ENCODE results near the gene TMEM92.
"Not testable (repeated sequence)": the region's sequence is repeated elsewhere in the genome, so short reads cannot be mapped to it uniquely, and the experiment has no call there.

The TMEM92 gene

DNA sequence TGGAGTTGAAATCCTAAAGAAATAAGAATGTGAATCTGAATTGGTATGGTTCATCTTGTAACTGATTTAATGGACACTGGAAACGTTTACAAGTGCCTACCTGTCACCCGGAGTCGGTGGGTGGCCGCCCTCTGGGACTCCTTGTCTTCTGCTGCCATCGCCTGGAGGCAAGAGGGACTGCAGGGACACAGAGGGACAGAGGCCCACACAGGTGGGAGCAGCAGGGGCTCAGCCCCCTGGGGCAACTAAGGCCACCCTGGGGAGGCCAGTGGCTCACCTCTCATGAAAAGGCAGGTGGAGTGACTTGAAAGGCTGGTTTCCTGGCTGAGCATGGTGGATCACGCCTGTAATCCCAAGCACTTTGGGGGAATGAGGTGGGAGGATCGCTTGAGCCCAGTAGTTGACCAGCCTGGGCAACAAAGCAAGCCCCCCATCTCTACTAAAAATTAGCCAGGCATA is 23.2 kb downstream of the TMEM92 start:
- peak; percentile 50 to 81 (median 65) for DNase-seq (ENCODE audit: low read depth in 2 of 3, low spot score in 2 of 3)

DNA sequence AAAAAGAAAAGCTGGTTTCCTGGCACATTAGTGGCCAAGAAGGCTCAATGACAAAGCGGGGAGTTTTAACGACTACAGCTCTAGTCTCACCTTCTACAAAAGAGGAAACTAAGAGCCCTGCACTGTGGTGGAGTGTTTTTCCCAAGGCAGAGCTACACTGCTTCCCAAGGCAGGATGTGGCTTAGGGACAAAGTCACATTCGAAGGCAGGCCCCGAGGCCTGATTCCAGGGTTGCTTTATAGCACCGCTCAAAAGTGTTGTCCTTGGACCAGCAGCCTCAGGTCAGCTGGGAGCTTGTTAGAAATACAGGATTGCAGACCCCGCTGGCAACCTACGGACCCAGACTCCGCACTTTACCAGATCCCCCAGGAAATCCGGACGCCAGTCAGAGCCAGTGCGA is 23.8 kb downstream of the TMEM92 start:
- no peak for DNase-seq (ENCODE audit: low read depth in 2 of 3, low spot score in 2 of 3)

DNA sequence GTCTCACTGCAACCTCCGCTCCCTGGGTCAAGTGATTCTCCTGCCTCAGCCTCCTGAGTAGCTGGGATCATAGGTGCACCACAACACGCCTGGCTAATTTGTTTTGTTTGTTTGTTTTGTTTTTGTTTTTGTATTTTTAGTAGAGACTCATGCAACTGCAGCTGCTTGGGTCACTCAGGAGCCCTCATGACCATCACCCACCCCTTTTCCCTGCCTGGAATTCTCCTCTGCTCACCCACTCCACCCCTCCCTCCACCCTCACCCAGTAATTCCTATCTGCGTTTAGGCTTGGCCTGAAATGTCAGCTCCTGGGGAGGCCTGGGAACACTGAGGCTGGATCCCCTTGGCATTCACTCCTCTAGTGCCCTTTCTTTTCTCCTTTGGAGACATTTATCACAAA is 25.5 kb downstream of the TMEM92 start:
- no peak for DNase-seq (ENCODE audit: low read depth in 2 of 3, low spot score in 2 of 3)

DNA sequence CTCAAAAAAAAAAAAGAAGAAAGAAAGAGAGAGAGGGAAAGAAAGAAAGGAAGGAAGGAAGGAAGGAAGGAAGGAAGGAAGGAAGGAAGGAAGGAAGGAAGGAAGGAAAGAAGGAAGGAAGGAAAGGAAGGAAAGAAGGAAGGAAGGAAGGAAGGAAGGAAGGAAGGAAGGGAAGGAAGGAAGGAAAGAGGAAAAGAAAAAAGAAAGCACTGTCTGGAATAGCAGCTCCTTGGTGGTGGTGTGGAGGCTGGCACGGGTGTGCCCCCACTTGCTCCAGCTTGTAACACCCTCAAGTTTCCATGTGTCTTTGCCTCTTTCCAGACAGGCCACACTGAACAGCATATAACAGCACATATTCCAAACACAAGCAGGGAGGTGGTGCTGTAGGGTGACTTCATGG is 26.6 kb downstream of the TMEM92 start:
- DNase-seq (ENCODE audit: low read depth in 2 of 3, low spot score in 2 of 3), result not testable (repeated sequence)

DNA sequence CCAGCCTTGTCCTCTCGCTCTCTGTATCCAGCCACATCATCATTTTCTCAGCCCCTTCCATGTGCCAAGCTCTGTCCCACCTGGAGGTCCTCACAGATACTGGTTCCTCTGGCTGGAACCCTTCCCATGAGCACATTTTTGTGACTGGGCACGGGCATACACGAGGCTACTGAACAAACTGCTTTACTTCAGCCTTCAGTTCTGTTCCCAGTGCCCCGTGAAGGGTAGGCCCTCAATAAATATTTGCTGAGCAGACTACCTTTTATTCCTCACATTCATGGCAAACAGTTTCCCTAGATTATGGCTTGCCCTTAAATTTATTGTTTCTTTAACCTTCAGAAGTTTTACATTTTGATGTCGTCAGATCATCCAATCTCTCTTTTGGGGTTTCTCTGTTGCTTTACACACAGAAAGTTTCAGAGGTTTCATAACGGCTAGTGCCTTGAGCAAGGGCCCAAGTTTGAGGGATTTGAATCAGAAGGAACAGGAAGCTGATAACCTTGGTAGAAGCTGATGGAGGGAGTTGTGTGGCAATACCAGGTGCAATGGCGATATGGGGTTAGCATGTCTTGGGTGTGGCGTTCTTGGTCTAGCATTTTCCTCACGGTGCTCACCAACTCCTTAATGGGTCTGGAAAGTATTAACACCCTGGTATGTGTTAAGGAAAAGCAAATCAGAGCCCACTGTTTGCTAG is 27.8 kb downstream of the TMEM92 start:
- no peak for DNase-seq (ENCODE audit: low read depth in 2 of 3, low spot score in 2 of 3)

DNA sequence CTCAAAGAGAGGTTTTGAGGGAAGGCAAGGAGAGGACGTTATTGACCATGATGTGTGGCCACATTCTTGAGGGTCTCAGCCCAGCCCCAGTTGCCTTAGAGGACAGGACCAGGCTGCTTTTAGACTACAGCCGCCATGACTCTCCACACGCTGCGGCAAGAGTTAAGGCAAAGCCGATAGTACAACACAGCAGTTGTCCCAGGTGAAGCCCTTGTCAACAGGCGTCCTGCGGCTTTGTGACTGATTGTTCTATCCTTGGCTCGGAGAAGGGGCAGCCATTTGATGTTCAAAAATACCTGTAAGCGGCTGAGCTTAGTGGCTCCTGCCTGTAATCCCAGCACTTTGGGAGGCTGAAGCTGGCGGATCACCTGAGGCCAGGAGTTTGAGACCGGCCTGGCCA is 28.8 kb downstream of the TMEM92 start:
- DNase-seq (ENCODE audit: low read depth in 2 of 3, low spot score in 2 of 3), result no peak

DNA sequence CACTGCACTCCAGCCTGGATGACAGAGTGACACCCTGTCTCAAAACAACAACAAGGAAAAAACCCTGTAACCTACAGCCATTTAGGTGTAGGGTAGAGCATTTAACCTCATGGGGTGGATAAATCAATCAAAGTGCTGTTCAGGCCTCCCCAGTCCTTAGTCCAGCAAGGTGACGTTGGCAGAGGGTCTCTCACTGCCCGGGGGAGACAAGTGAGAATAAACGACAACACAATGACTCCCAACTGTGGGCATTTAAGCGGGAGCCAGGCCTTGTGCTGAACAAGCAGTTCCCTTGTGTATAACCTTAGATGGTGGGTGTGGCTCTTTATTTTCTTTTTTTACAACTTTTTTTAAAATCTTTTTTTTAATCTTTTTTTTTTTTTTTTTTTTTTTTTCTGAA is 29.3 kb downstream of the TMEM92 start:
- DNase-seq (ENCODE audit: low read depth in 2 of 3, low spot score in 2 of 3), result no peak

DNA sequence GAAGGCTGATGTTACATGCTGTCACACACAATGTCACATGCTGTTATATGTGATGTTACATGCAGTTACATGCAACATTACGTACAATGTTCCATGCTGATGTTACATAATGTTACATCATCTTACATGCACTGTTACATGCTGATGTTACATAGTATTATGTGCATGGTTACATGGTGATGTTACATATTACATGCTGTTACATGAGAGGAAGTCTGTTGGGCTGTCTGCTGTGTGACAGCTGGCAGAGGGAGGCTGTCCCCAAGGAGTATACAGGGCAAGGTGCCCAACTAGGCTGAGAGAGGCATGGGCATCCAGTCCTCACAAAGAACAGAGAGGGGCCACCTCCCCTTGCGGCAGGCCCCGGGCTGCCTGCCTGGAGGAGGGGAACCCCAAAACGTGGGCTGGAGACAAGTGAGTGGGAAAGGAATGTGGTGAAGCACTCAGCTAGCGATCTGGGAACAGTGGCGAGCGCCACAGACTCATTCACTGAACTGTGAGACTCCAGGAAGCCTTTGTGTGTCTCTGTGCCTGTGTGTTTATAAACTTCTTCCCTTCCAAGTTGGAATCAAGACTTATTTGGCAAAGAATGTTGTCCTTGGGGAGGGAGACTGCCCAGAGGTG is 30.6 kb downstream of the TMEM92 start:
- no peak for DNase-seq (ENCODE audit: low read depth in 2 of 3, low spot score in 2 of 3)

DNA sequence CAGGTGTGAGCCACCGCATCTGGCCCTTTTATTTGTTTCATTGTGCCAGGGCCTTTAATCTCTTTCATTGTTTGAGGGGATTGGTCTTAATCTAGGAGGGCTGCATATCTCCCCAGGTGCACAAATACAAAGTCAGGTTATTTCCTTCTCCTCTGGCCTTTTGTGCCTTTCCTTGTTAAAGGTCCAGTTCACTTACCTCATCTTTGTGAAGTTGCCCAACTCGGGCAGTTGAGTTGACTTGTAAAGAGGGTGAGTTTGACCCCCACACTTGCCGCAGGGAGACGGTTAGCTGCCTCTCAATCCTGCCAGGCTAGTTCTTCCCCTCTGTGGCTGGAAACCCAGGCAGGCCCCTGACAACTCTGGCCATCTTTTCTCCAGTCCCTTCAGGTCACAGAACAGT is 33.4 kb downstream of the TMEM92 start:
- DNase-seq (ENCODE audit: low read depth in 2 of 3, low spot score in 2 of 3), result no peak

DNA sequence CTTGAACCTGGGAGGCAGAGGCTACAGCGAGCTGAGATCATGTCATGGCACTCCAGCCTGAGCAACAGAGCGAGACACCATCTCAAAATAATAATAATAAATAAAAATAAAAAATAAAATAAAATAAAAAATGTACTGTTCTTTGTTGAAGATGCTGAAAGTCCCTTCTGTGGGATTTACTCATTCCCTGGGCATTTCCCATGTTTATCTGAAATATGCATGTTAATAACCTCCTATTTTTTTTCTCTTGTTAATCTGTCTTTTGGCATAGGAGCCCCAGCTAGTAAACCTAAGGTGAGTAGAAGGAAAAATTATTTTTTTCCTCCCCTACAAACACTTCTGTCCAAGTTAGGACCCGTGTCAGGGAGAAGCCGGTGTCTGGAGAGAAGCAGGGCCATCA is 34.4 kb downstream of the TMEM92 start:
- DNase-seq (ENCODE audit: low read depth in 2 of 3, low spot score in 2 of 3), result no peak

DNA sequence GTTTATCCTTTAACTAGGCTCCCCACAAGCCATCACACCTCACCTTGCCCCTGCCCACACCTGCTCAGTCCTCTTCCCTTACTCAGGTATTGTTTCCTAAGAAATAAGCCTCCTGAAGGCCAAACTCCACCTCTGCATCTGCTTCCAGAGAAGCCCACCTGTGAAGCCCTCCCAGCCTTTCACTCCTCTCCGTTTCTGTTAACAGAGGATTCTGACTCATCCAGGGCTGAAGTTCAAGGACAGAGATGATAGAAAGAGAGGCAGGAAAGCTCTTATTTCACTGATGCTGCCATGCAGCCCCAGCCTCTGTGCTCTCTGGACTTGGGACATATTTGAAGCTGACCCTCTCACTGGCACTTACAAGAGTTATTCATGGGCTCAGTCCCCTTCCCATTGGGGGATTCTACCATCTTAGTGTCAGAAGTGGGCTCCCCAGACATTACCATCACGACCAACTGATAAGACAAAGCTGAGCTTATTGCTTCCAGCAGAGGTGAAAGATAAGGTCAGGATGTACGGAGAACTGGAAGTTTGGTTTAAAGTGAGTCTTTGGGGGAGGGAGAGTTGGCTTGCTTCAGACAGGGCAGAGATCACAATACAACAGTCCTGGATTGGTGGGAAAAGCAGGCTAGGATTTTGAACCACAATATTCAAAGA is 36.3 kb downstream of the TMEM92 start:
- no peak for DNase-seq (ENCODE audit: low read depth in 2 of 3, low spot score in 2 of 3)

DNA sequence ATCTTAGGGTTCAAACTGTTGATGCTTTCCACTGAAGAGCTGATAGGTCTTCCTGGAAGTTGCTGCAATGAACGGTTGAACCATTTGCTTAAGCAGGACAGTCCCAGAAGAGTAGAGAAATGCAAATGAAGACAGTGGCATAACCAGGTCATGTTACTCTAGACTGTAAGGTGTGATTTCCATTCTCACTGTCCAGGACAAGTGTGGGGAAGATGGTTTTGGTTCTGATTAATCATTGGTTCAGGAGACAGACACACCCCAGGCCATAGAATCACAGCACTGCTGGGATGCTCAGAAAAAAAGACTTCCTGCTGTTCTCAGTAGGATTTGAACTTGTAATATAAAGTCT is 36.8 kb downstream of the TMEM92 start:
- DNase-seq (ENCODE audit: low read depth in 2 of 3, low spot score in 2 of 3), result no peak

DNA sequence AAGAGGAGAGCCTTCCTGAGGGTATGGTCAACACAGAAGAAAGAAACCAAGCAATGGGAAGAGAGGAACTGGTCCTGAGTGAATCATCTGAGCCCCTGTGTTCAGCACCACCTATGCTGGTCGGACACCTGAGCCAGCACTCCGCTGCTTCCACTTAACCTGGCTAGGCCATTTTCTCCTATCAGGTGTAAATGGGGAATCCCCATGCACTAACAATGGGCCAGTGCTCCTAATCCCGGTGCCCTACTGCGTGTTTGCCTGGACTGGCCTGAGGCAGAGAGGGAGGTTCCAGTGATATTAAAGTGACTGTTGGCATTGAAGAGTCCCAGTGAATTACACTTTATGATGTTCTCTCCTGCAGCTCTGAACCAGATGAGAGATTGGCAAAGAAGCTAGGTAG is 37.2 kb downstream of the TMEM92 start:
- no peak for DNase-seq (ENCODE audit: low read depth in 2 of 3, low spot score in 2 of 3)

DNA sequence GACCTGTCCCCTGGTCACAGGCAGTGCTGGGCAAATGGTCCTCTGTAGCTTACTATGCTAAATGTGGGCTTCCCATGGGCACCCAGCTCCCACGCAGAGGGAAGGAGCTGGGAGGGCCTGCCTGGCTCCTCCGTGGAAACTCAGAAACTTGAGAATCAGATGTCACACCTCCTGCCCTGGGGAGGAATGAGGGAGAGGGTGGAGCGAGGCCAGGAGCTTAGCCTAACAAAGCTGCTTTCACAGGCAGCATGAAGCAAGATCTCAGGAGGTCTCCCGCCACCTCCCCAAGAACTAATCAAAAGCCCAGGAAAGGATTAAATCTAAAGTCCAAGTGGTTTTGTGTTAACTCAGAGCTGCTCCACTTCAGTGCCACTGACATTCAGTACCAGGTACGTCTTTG is 38.0 kb downstream of the TMEM92 start:
- no peak for DNase-seq (ENCODE audit: low read depth in 2 of 3, low spot score in 2 of 3)

DNA sequence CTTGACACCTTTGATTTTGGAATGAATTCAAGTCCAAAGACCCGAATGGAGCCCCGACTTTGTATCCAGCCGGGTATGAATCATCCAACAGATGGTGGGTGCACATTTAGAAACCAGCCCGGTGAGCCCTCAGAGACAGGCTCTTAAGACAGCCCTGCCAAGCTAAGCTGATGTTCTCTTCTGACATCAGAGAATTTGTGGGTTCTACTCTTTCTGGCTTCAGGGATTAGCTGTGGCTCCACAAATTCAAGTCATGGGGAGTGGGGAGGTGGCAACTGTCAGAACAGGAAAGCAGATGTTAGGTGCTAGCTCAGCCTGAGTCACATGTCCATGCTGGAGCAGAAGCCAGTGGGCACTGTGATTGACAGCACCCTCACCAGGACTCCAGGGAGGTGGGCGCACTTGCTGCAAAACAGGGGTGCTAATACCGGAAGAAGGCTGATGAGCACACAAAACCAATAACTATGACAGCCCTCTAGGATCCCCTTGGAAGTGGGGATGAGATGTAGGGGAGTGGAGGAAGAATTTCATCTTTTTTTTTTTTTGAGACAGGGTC is 40.3 kb downstream of the TMEM92 start:
- DNase-seq (ENCODE audit: low read depth in 2 of 3, low spot score in 2 of 3), result no peak

DNA sequence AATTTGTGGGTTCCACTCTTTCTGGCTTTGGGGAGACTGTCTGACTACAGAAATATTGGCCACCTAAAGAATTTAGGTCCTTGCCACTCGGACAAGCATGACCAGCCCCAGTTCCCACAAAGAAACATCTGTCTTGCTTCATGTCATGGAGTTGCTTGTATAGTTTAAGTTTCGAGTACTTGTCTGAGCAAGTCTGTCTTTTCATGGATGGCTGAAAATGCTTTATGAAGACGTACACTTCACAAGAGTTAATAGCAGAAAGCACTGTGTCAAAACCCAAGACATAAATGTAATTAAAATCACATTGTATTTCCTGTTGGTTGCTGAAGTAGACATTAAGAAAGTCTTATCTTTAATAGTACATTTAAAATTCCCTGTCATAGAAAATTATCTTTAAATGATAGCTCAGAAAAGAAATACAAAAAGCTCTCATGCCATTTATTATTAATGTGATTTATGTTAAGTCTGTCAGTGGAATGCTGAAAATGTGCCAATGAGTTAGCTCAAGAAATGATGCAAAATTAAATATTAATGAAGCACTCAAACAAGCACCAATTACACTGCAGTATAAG is 41.8 kb downstream of the TMEM92 start:
- no peak for DNase-seq (ENCODE audit: low read depth in 2 of 3, low spot score in 2 of 3)

DNA sequence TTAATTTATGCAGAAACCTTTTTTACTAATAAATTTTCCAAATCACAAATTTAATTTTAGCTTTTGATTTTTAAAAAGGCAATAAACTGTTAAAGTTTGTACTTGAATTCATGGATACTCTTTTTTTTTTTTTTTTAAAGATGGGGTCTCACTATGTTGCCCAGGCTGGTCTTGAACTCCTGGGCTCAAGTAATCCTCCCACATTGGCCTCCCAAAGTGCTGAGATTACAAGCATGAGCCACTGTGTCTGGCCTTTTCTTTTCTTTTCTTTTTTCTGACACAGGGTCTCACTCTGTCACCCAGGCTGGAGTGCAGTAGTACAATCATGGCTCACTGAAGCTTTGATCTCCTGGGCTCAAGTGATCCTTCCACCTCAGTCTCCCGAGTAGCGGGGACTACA is 42.4 kb downstream of the TMEM92 start:
- not testable (repeated sequence) for DNase-seq (ENCODE audit: low read depth in 2 of 3, low spot score in 2 of 3)

DNA sequence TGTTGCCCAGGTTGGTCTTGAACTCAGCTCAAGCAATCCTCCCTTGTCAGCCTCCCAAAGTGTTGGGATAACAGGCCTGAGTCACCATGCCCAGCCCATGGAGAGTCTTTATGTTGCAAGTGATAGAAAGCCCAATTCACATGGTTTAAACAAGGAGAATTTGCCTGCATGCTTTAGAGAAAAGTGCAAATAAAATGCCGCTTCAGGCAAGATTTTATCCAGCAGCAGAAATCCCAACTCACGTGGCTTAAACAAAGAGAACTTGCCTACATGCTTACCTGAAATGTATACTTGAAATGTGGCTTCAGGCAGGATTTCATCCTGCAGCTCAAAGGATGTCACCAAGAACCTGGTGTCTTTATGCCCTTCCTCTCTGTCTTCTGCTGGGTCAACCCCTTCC is 42.9 kb downstream of the TMEM92 start:
- DNase-seq (ENCODE audit: low read depth in 2 of 3, low spot score in 2 of 3), result no peak

DNA sequence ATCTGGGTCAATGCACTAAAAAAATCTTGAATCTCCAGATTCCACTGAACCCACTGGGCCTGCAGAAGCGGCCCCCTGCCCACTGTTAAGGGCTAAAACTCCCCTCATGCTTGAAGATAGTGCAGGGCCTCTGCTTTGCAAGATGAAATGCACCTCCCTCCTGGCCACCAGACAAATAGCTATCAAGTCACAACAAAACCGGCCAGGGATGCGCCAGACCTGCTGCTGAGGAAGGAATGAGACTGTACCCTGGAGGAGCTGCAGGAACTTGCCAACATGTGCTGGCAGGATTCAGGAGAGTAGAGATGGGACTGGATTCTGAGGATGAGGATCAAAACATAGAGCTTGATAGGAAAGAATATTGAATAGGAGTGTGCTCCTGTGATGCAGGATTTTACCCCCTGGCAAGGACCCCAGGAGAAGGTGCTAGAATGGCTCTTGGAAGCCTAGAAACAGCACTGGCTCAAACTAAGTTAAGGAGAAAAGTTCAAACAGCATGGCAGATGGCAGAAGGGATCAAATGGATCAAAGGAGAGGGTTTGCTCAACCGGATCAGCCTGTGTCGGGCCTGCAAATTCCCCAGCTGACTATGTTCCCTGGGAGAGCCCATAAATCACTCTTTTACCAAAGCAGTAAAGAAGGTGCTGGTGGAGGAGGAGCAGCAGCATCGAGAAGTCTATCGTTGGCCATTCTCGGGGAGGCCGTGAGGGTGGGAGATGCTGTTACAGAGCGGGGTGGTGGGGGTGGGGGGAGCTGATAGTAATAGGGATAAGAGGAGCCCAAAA is 44.4 kb downstream of the TMEM92 start:
- DNase-seq (ENCODE audit: low read depth in 2 of 3, low spot score in 2 of 3), result no peak

DNA sequence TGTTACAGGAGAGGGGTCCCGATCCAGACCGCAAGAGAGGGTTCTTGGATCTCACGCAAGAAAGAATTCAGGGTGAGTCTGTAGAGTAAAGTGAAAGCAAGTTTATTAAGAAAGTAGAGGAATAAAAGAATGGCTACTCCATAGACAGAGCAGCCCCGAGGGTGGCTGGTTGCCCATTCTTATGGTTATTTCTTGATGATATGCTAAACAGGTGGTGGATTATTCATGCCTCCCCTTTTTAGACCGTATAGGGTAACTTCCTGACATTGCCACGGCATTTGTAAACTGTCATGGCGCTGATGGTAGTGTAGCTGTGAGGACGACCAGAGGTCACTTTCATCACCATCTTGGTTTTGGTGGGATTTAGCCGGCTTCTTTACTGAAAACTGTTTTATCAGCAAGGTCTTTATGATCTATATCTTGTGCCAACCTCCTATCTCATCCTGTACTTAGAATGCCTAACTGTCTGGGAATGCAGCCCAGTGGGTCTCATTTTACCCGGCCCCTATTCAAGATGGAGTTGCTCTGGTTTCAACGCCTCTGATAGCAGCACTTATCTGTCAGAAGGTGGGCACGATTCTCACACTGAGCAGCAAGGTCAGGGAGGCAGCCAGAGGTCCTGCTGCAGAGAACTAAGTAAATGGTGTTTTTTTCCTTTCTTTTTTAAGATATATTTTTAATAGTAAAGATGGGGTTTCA is 45.2 kb downstream of the TMEM92 start:
- no peak for DNase-seq (ENCODE audit: low read depth in 2 of 3, low spot score in 2 of 3)

DNA sequence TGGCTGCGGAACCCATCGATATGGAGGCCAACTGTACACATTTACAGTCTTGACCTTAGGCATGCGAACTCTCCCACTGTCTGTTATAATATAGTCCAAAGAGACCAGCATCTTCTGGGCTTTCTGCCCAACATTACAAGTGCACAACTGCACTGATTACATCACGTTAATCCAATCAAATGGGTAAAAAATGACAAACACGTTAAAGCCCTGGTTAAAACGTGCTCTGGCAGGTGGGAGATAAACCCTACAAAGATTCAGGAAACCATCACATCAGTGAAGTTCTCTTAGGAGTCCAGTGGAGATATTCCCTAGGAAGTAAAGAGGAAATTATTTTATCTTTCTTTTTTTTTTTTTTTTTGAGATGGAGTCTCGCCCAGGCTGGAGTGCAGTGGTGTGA is 48.0 kb downstream of the TMEM92 start:
- DNase-seq (ENCODE audit: low read depth in 2 of 3, low spot score in 2 of 3), result no peak
